Peyer's patch (tissue), 4 donors: Measurements from ENCODE around the gene PSG11.
"Not testable (repeated sequence)": the region's sequence is repeated elsewhere in the genome, so short reads cannot be mapped to it uniquely, and the experiment has no call there.

Experiments
- POLR2A ChIP-seq, 2 donors: fragments of 450-650 bp; IDR thresholded peaks; one replicate each; pipeline ENCODE4 v1.5.1; 2017; ENCODE audit warnings: antibody characterized with exemption in 2 of 2, mild to moderate bottlenecking in 2 of 2, moderate library complexity in 2 of 2
- TF ChIP-seq, protein P1 (sequence below), 6 experiments: fragments of 450-650 bp in 4 of 6; fragments of 200-600 bp in 2 of 6; sonication (generic) in 1 of 6; IDR thresholded peaks; one replicate each; pipeline ENCODE4 v1.5.1; 2017 to 2019; ENCODE audit warnings: antibody characterized with exemption in 6 of 6, mild to moderate bottlenecking in 3 of 6, moderate library complexity in 1 of 6

DNA sequence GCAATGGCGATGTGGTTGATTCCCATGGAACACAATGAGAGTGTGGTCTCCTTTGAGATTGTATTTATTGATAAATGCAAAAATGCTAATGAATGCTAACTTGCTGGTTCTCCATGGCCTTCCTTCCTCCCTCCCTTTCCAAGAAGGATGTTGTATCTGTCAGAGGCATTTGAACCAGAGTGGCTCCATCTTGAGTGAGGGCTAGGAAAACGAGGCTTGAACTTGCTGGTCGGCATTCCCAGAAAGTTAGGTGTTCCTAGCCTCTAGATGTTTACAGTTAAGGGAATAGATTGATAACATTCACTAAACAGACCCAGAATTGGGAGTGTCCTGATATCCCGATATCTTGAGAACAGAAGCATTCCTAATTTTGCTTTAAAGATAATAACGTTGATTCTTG lies 54.8 kb downstream of the PSG11 start:
- TF ChIP-seq, protein P1, sequence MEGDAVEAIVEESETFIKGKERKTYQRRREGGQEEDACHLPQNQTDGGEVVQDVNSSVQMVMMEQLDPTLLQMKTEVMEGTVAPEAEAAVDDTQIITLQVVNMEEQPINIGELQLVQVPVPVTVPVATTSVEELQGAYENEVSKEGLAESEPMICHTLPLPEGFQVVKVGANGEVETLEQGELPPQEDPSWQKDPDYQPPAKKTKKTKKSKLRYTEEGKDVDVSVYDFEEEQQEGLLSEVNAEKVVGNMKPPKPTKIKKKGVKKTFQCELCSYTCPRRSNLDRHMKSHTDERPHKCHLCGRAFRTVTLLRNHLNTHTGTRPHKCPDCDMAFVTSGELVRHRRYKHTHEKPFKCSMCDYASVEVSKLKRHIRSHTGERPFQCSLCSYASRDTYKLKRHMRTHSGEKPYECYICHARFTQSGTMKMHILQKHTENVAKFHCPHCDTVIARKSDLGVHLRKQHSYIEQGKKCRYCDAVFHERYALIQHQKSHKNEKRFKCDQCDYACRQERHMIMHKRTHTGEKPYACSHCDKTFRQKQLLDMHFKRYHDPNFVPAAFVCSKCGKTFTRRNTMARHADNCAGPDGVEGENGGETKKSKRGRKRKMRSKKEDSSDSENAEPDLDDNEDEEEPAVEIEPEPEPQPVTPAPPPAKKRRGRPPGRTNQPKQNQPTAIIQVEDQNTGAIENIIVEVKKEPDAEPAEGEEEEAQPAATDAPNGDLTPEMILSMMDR (IDR thresholded peaks at IDR 0.05): not testable (repeated sequence)
- TF ChIP-seq POLR2A (IDR thresholded peaks at IDR 0.05): not testable (repeated sequence)
